HG03159 (cell line): ENCODE results near the gene ZBTB20.
"Not testable (repeated sequence)": the region's sequence is repeated elsewhere in the genome, so short reads cannot be mapped to it uniquely, and the experiment has no call there.

Experiments
- ATAC-seq: cut with Tn5 transposase; IDR thresholded peaks from one replicate; pipeline ENCODE4 v1.9.1; 2021; ENCODE audit warnings: mild to moderate bottlenecking, moderate library complexity; ENCODE audit not compliant: unreplicated experiment

Gene ZBTB20

DNA sequence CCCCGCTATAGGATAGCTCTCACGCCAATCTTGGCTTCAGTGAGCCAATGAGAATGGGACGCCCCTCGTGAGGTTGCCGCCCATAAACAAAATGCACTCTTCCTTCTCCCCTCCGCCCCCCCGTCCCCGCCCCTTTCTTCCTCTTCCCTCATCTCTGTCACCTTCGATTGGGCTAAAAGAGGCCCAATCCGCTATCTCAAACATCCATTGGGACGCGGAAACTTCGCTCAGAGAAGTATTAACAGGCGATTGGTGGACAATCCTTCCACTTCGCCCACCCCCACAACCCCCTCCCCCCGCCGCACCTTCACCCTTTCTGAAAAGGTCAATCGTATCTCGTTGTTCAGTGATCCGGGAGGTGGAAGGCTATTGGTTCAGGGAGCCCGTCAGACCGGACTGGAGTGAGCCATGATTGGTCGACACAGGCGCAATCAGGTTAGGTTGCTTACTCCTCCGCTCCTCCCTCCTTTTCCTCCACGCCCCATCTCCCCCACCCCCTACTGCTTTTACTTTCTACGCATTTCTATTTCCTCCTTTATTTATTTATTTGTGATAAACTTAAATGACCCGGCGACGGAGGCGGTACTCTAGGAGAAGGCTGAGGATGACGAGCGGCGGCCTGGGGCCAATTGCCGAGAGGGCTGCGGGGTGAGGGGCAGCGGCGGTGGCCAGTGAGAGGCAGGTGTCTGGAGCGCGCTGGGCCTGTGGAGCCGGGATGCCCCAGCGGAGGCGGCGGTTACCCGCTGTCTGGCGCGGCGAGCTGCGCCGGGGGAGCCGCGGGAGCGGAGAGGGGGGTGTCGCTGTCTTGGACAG is 447 bp upstream of the ZBTB20 start:
- peak; percentile 82 for ATAC-seq

DNA sequence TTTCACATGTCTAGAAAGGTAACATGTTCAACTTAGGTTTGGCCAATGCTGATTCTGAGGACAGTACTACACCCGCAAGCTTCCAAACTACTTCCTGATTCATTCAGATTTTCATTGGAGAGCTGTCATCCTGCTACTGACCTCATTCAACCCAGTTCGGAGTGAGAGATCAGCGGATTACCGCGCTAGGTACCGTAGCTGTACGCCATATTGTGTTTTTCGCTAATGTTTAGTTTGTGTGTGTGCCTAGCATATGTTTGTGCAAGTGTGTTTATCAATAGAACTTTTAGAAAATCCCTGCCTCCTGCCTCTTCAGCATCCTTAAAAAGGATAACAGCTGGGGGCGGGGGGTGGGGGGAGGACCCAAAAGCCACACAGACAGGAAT is 1.1 kb downstream of the ZBTB20 start:
- no peak for ATAC-seq

DNA sequence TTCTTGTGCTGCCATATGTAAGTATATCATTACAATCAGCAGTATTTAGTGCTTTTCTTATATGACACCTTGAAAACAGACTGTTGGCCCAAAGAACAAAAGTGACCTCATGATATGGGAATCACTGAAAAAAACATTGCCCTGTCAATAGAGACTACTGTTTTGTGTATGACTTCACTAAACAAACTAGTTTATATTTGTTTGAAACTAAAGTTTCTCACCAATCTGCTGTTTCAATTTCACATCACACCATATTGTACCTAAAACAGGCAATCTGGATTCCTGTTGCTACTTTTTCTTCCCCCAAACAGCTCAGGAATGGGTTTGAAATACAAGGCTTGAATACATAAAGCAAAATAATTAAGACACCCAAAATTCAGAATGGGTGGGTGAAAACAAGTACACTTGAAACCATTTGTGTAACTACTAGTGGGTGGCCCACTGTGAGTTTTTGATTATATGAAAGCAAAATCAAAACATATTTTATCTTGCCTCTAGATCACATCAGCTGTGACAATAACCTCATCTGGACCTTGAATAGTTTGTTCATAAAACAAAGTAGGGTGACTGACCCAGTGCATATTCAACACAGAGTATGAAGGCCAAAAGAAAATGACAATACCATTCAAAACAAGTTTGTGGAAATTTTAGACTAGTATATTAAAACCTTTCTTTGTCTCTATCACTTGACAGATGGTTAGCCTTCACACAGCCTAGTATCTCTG is 5.9 kb downstream of the ZBTB20 start:
- ATAC-seq, result peak; percentile 61

DNA sequence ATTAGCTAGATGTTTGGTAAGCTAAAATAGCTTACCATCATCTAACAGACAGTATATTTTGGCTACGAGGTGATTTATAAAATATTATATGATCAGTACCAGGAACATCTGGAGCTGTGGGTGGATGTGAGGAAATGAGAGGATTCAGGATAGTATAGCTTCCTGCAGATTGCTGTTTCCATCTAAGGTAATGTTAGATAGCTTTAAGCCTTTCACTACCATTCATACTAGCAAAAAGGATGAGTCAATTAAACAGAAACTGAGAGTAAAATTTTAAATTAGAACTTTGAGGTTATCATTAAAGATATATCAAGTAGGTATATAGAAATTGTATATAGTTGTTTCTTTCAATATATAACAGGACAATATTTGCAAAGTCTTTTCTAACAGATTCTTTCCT is 8.0 kb downstream of the ZBTB20 start:
- ATAC-seq, result no peak

DNA sequence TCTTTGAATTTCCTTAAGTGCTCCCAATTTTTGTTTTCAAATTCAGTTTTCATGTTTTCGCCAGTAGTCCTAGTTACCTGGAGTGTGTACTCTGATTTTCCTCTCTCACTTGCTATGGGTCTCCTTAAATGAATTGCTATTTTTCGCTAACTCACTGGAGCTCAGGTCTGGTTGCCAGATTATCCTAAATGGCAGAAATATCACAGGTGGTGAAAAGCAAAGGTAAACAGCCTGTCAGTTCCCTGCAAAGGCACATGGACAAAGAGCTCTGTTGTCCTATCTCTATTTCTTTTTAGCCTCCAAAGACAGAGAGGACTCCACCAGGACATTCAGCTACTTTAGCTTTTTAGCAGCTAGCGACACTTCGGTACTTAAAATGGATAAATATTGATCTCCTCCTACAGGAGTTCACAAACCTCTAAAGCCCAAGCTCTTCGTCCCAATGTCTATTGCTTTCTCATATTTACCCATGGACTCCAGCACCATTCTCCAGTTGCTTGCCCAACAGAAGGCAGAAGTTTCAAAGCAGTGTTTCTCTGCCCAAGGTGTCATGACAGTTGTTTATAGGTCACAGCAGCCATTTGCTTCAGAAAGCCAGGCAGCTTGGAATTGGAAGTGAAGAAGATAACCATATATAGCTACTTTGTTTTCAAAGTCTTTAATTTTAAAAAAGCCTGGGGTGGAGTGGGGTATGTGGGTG is 12.3 kb downstream of the ZBTB20 start:
- ATAC-seq, result no peak

DNA sequence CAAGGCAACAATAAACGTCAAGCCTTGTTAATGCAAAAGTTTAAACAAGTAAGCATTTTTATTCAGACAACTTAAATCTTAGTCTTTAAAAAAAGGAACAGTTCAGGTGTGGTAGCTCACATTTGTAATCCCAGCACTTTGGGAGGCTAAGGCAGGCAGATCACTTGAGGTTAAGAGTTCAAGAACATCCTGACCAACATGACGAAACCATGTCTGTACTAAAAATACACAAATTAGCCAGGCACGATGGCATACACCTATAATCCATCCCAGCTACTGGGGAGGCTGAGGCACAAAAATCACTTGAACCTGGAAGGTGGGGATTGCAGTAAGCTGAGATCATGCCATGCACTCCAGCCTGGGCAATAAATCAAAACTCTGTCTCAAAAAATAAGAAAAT is 19.9 kb downstream of the ZBTB20 start:
- no peak for ATAC-seq

DNA sequence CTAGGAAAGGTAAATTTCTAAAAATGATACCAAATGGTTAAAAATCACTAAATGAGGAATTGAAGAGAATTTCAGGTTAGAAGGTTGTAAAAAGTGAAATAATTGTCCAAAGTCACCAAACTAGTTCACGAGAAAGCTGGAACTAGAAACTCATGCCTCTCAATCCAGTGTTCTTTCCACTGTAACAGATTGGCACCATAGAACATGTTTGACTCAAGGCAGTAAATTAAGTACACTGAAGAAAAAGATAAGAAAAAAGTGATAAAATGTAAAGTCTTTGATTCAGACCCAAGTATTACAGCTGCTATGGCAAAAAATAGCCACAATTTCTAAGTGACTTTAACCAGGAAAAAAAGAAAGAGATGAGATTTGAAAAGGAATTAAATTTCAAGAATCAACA is 26.5 kb downstream of the ZBTB20 start:
- ATAC-seq, result no peak

DNA sequence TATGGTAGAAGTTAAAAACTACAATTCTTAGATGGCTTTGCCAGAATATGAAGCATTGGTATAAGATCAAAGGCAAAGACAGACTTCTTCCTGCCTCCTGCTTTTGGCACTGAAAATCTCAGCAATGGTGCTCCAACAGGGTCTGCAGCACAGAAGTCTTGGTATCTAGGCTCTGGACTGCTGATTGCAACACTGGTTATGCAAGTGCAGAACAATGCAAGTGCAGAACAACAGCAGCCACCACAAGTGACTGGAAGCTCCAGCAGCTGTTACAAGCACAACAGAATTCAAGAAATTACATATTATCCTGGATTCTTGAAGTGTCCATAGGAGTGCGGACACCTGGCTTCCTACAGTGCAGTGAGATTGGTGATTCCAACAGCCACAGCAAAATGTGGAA is 33.7 kb downstream of the ZBTB20 start:
- no peak for ATAC-seq

DNA sequence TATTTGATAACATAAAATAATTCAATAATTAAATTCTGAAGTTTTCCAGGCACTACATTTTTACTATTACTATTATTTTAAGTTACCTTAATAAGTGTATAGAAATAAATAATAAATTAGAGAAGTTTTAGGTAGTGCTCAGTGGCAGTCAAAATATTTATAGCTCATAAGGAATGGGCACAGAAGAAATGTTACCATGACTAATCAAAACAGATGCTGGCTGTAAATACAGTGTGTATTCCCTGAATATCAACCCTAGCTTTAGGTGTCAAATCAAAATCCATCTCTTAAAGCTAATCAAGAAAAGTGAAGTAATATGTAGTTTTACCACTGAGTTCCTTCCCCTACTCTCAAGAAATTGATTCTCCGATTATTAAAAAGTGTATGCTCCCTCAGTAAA is 35.5 kb downstream of the ZBTB20 start:
- no peak for ATAC-seq

DNA sequence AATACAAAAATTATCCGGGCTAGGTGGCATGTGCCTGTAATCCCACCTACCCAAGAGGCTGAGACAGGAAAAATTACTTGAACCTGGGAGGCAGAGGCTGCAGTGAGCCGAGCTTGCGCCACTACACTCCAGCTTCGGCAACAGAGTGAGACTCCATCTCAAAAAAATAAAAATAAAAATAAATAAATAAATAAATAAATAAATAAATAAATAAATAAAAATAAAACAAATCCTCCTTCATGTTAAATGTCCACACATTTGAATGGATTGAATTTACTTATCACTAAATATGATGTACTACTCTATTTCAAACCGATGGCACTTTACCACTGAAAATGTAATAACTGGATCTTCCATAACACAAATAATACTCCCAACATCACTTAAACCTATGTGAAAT is 36.3 kb downstream of the ZBTB20 start:
- ATAC-seq, result no peak

DNA sequence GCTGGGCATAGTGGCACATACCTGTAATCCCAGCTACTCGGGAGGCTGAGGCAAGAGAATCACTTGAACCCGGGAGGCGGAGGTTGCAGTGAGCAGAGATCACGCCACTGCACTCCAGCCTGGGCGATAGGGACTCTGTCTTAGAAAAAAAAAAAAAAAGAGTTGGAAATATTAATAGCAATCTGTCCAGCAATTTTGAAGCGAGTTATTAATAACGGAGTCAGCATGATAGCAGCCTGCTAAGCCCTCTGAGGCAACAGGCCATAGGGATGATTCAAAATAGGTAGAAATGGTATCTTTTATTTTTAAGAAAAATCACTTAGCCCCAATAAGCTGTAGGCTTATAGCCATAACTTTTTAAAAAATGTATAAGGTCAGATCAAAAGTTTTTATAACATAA is 37.0 kb downstream of the ZBTB20 start:
- not testable (repeated sequence) for ATAC-seq

DNA sequence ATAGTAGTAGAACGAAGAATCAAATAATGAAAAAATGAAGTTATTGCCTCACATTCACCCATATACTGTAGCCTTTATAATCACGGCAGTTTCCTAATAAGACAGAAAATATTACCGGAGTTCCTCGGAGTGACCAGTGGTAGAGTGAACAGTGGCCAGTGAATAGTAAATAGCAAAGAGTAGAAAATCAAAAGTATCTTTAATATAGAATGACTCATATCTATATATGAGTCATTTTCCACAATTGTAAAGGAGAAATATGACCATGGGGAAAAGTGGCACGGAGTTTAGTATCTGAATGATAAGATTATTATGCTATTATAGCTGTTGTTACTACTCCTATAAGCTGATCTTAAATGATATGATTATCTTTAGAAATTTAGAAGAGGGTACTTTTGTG is 38.5 kb downstream of the ZBTB20 start:
- no peak for ATAC-seq

DNA sequence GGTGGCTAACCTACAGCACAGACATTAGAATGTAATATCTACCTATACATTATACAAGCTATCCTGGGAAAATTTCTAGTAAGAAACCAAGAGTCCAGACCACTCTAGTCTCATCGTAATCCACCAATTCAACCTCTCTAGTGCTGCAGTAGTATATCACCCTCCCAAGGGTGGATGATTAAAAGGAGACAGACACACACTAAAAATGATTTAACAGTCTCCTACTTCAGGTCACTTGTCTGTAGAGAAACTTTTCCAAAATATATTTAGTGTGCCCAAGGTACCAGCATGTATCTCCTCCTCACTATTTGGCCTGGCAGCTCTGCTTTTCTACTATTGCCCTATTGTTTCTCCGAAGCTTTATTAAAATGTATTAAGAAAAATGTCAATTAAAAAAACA is 45.0 kb downstream of the ZBTB20 start:
- no peak for ATAC-seq

DNA sequence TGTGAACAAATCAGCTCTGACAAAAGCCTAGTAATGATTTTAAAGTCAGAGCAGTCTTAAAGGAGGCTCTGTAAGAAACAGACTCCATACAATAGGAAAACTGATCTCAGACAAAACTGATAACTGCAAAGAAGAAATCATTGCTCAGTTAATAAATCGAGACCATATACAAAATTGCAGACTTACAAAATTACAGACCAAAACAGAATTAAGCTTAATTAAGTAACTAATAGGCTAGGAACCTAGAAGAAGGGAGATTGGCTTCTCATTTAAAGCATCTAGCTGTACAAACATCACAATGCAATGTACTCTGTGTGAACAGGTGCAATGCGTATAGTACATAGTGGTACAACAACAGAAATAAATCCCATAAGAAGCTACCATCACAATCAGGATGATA is 46.3 kb downstream of the ZBTB20 start:
- ATAC-seq, result no peak

DNA sequence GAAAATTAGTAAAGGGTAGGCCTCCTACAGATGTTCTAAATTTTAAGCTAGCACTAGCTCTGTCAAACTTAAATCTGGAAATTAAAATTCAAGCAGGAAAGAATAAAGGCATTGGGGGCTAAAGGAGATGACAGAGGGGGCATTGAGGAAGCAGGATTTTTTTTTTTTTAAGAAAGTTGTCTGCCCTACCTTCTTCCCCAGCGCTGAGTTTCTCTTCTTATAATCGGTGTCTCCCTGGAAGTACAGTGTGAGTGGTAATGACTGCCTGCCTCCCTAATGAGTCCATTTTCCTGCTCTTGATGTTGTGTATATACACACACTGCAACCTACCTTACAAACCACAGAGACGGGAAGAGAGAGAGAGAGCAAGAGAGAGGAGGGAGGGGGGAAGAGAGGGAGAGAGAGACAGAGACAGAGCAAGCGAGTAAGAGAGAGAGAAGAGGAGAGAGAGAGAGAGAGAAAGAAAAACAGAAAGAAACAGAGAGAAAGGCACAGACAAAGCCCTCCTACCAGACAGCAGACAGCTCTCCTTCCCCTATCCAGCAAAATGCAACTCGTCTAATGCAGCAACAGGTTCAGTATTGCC is 47.0 kb downstream of the ZBTB20 start:
- ATAC-seq, result peak; percentile 62

DNA sequence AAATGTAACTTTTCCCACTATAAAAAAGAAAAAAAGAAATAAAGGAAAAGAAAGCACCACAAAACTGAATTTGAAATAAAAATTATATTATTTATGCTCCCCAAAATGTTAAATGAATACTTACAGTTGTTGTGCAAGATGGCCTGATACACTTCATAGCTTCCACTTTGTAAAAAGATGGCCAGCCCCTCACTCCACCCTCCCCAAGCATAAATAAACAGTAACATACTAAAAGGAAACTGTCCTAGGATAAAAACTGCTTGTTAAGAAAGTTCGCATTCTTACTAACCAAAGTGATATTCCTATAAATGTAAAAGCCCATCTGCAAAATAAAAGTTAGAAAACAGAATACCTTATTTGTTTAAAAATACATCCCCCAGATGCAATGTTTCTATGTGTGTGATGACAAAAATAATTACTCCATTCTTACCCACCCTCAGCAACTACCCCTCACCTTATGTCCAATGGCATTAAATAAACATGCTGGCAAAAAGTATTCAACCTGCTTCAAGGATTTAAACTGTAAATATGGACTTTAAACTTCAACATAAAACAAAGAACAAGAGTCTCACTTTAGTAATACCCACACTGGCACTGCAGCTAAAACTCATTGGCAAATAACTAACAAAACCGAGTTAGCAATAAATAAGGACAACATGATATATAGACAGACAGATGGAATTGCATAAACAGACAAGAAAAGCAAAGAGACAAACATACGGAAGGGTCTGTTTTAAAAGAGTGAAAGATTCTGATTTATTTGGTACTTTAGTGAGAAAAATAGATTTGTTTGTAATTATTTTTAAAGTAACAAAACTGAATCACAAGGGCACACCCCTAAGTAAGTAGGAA is 47.7 kb downstream of the ZBTB20 start:
- ATAC-seq, result peak; percentile 15

DNA sequence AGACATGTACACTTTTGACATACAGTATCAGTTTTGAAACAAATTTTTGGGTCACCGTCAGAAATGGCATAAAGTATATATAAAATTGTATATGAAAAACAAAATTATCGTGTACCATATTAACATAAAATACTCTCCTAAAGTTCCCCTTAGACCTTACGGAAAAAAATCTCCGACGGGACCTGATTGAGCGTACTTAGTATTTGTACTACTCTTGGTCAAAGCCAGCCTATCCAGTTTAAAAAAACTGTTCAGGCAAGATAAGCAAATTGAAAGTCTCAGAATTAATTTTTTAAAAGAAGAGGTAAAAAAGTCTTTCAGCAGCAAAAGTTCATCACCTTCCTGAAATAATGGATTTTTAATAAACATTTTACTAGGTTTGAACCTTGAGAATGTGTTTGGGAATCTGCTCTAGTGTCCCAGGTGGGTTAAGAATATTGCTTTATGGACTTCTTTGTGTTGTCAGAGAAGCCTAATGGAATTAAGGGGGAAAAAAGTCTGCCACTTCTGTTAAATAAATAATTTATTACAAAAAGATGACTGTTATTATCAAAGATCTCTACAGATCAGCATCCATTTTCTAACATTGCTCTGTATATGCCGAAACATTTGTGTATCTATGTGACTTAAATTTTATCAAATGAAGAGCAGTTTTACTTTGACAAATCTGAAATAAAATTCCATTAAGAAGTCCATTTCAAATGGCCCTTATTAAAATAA is 48.6 kb downstream of the ZBTB20 start:
- ATAC-seq, result no peak

DNA sequence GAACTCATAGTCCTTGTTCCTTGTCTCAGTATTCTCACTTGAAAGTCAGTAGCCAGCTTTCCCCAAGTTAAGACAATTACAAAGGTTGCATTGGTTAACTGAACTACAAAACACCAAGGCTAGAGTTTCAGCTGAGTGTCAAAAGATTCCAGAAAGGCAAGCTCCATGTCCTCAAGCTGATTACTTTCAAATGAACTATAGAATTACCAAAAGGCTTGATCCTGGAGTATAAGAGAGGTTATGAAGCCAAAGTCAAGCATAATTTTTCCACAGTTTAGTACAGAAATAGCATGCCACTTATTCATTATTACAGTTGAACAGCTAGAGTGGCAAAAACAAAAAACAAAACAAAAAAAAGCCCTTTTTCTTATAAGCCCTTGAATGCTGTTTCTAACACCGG is 51.9 kb downstream of the ZBTB20 start:
- ATAC-seq, result no peak

DNA sequence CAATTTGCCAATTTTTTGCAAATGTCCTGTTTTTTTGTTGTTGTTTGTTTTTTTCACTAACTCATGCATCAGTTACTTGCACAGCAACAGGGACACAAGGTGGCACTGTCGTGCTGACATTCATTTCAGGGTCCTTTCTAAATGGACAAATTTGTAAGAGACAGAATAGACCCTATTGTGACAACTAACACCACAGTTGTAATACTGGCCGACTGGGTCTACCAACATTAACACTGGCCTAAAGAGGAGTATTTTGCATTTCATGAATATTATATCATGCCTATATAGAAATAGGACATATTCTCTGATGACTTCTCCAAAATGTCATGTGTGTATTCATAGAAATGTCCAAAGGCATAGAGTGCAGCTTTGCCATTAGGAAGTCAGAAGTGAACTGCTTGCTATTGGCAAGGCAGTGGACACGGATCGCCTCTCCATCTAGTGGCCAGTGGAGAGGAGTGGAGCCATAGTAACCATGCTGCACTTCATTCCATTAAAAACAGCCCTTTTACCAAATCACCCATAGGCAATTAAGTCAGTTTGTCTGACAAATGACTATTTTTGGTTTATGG is 54.8 kb downstream of the ZBTB20 start:
- peak; percentile 85 for ATAC-seq

DNA sequence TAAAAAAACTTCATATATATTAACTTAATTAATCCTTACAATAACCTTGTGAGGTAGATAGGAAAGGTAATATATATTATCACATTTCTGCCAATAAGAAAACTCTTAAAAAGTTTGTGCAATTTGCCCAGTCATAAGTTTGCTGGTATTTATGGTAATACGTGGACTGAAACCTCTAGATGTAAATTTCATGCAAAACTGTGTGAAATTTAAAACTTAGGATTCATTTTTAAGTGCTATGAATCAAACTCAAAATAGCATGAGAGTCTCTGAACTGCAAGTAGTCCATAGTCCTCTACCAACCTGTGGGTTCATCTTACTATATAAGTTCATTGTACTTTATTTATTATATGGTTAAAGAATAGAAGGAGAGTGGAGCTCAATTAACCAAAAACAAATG is 56.4 kb downstream of the ZBTB20 start:
- no peak for ATAC-seq
